Measurements from ENCODE around the gene COL9A3.

Gene COL9A3
- 0 to 0.62 (median 0.28) reads per million in 4 experiments for total RNA-seq

DNA sequence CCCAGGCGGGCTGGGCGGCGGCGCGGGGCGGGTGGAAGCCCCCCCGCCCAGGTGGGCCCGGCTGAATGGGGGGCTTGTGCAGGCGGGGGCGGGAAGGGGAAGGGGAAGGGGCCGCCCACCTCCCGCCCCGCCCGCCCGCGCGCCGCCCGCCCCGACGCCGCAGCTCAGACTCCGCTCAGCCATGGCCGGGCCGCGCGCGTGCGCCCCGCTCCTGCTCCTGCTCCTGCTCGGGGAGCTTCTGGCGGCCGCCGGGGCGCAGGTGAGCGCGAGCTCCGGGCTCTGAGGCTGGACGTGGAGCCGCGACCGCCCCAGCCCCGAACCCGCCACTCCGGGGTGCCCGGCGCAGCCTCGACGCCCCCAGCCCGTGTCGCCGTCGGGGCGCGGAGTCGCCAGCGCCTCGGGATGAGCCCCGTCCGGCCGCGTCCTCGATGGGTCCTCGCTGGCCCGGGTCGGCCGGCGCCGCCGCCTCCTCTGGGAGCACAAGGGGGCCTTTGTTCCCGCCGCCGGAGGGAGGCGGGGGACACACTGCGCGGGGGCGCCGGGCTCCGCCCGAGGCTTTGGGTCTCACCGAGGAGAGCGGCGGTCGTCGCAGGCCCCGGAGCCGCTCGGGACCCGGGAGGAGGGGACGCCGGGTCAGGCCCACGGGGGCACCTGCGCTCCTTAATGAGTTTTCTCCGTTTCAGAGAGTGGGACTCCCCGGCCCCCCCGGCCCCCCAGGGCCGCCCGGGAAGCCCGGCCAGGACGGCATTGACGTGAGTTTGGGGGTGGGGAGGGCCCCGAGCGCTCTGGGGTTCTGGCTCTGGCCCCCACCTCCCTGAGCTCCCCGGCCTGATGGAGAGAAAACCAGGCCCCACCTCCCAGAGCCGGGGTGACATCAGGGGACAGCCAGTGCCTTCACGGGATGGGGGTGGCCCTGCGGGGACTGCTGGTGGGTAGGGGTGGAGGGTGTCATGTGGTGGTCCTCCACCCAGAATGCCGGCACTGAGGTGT, at the start of gene COL9A3:
Gene COL9A3 (plus strand): TSS at position 167 of the 990 bp plus-strand sequence. CDS start 15 bp downstream, at position 182.
- no peak for DNase-seq

DNA sequence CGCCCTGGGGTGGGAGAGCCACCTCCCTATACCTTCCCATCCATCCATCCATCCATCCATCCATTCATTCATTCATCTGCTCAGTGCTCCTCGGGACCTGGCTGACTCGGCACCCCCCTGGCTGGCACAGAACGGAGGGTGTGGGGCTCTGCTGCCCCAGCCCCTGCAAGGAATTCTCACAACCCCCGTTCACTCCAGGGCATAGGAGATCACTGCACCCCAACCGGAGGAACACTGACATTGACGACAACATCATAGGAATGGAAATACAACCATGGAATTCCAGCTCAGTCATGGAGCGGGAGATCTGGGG, 48.7 kb upstream of the COL9A3 start:
- DNase-seq, result no peak

DNA sequence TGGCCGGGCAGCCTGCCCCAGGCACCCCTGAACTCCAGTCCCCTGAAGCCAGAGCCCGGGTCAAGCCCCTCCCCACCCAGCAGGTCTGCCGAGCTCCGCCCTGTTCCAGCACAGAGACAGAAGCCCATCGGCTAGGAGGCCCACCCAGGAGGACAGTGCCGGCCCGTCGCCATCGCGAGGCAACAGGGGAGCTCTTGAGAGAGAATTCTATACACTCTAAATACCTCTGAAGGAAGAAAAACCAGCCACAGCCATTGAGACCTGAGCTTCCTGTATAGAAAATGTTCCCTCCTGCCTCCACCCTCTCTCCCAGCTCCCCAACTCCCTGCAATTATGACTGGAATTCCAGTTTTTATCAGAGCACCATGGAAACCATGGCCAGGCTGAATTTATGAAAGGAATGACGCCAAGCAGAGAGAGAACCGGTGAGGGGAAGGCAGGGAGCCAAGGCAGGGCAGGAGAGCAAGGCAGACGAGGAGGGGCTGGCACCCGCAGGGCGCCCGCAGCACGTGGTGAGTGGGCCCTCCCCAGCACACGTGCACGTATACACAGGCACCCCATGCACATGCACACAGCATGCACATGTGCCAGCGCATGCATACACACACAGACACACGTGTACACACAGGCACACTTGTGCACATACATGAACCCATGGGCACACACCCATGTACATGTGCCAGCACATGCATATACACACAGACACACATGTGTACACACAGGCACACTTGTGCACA, 48.1 kb upstream of the COL9A3 start:
- no peak for DNase-seq

DNA sequence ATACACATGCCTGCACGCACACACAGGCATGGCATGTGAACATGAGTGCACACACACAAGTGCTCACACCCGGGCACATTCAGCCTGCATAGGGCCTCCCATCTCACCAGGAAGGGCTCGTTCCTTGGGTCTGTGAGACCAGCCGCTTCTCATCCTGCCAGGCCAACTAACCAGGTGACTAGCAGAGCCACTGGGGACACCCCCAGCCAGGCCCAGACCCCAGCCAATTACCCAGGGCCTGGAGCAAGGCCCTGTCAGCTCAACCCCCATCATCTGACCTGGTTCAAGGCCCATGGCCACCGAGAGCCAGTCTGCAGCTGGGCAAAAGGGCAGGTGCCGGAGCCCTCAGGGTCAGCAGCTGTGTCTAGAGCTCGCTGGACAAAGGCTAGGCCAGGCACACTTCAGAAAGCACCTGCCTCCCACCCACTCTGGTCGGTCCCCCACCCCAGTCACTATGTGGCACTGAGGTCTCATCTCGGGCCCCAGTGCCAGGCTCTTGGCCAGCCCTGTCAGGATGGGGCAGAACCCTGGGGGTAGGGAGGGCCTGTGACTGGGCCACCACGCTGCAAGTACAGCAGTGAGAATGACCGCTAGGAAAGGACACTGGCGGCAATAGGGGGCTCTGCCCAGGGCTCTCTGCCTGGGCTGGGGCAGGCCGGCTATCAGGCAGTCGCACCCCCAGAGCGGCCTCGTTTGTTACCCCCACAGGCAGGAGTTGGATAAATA, 47.3 kb upstream of the COL9A3 start:
- no peak for DNase-seq

DNA sequence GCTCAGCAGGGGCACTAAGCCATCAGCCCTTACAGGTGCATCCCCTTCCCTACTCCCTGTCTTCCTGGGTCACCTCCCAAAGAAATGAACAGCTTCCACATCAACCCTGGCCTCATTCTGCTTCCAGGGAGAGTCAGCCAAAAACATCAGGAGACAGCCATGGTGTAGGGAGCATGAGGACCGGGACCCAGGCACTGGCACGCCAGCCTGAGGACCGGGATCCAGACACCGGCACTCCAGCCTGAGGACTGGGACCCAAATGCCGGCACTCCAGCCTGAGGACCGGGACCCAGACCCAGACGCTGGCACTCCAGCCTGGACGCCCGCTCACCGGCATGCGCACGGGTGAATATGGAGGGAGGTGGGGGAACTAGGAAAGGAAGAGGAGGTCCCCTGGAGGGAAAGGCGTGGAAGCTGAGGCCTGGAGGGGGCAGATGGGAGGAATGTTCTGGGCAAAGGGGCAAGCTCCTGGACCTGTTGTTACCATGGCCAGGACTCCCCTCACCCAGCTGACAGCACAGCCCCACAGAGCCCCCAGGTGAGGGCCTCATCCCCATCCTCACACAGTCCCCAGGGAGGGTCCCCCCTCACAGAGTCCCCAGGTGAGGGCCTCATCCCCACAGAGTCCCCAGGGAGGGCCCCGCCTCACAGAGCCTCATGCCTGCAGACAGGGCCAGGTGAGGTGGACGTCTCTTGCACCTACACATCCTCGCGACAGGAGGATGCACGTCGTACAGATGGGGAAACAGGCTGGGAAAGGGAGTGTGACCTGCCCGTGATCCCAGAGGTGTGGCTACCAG, 46.5 kb upstream of the COL9A3 start:
- DNase-seq, result no peak

DNA sequence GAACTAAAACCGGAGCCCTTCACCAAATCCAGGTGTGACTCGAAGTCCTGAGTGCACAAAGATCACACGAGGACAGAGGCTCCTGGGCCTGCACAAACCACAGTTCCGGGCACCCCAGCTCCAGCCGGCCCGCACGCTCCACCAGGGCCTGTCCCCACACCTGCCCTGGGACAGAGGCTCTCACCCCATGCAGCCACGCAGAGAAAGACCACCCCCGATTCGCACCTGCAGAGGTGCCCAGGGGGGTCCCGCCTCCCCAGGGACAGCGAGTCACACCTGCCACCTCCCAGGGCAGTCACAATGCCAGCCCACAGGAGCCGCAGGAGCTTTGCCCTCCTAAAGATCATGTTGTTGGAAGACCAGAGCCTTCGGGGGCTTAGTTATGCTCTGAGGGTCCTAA, 45.9 kb upstream of the COL9A3 start:
- no peak for DNase-seq

DNA sequence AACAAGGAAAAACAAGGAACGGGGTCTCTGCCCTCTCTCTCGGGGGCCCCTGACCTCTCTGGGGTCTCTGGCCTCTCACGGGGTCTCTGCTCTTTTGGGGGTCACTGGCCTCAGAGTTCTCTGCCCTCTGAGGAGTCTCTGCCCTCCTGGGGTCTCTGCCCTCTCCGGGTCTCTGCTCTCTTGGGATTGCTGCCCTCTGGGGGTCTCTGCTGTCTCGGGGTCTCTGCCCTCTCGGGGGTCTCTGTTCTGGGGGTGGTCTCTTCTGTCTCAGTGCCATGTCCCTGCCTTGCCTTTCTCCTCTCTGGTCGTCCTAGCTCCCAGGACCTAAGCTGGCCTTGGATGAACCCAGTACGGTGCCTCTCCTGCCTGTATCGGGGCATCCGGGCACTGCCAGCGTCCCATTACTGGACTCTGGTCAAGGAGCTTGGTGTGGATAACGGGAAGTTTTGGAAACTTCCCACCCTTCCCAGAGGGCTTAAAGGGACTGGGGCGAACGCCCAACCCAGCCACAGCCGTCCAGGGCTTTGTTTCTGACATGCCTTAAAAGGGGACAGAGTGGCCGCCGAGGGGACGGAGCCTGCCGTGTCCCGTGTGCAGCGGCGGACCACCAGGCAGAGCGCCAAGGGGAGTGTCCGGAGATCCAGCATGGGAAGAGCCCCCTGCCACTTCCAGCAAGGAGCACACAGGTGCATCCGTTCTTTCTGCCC, 45.3 kb upstream of the COL9A3 start:
- DNase-seq, result no peak

DNA sequence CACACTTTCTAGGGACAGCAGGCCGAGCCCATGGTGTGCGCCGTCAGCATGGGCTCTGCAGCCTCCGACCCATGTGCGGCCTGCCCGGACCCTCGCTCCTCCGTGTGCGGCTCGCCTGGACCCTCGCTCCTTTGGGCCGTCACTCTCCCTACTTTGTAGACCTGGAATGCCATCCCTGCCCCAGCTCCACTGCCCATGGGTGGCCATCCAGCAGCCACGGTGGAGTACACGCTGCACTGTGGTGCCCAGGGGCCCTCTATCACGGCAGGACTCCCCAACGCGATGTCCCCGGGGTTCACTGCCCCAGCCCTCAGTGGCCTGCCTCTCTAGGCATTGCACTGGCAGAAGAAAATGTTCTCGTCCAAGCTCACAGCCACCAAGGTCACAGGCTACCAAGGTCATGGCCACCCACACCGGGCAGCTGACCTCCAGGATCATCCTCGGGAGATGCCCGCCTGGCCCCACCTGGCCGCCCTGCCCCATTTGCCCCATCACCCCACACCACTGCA, 44.7 kb upstream of the COL9A3 start:
- DNase-seq, result no peak

DNA sequence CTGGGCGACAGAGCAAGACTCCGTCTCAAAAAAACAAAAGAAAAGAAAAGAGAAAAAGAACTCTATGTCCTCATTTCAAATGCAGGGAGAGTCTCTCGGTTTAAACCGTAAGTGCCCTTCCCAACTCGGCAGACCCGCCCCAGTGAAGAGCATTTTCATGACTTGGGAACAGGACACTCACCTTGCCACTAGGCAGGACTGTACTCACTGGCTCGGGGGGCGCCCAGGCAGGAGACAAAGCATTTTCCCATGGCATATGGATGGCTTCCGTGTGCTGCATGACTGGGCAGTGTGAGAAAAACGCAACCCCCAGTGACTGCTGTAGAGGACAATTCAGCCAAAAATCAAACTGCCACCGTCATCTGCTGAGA, 44.2 kb upstream of the COL9A3 start:
- no peak for DNase-seq

DNA sequence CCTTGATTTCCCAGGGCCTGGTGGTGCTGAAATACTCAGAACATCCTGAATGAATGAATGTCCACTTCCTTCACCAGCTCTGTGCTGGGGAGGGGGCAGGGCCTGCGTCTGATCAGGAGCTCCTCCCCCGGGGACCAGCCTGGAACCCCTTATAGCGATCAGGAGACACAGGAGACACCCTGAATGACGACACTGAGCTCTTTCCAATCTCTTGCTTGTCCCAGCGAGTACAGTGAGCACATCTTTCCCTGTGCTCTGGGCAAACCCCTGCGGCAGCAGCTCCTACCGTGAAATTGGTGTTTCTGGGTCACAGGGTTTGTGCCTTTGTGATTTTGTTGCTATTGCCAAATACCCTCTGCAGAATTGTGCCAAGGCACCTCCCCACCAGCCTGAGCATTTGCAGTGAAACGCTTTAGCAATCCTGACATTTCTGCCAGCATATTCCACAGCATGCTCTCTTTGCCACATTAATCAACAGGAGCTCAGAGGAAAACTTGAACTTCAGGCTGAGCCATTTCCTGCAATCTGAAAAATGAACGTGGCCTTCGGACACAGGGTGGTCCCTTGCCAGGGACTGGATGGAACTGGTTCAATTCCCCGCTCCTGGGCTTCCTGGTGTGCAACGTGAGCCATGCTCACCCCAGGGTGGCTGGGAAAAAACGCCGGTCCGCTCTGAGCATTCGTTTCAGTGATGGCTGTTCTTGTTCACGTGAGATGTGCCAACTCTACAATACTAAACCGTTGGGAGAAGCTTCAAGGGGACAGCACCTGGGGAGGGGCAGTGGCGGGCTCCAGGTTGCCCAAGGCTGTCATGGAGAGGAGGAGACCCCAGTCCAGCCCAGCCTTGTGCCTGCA, 43.6 kb upstream of the COL9A3 start:
- DNase-seq, result no peak

DNA sequence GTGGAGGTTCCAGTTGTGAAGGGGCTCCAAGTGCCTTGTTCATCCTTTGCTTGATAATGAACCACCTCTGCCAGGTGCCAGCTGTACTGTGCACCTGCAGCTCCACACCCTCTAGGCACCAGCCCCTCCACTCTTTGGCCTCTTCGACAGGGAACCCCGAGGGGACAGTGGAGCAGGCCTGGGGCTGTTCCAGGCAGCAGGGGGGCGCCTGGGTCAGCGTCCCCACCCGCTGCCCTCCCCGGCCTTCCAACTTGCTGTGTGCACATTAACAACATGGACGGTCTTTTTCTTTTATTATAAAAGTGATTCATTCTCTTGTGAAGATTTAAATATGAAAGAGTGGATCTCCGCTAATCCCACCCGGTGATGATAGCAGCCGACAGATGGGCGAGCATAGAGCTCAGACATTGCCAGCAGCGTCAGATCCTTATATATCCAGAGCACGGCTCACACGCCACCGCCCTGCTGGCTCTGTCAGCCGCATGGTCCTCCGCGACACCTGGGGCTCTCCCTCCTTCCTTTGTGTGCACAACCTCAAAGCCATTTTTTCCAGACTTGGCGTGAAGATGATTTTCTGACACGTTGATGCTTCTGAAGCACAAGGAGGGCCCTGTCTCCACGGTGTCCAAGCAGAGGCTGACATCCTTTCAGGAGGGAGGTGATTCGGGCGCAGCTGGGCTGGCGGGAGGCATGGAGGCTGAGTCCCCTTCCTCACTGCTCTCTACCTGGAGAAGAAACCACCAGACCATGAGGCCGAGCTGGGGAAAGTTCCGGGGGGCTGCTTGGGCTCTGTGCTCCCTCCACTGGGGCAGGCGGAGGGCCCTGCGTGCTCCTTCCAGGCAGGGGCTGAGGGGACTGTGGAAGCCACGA, 42.8 kb upstream of the COL9A3 start:
- DNase-seq, result no peak

DNA sequence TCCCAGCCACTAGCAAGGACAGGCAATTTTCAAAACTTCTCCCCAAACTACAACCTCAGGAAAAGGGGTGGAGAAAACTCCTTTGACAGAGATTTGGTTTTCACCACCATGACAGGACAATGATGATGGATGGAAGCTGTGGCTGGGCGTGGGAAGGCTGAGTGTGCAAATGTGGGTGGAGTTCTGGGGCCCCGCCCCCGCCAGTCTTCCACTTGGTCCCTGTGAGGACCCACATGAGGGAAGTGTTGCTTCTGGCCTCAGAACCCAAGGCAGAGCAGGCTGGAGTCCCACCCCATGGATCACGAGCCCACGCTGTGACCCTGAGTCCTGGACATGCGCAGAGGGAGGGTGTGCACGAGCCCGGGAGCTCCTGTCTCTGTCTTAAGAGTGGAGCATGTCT, 42.1 kb upstream of the COL9A3 start:
- DNase-seq, result no peak

DNA sequence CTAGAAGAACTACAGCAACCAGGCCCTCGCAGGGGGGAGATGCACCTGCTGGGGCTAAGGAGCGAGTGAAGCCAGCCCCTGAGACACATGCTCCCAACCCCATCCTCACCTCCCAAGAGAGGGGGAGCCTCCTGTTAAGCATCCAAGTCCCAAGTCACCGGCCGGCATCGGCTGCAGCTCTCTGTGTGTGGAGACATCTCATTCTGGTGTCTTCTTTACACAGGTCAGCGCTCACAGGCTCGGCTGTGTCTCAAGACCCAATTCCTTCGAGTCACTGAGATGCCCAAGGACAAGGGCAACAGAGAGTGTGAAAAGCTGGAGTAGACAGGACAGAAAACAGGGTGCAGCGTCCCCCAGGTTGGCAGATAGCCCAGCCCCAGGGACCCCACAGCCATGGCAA, 41.6 kb upstream of the COL9A3 start:
- no peak for DNase-seq

DNA sequence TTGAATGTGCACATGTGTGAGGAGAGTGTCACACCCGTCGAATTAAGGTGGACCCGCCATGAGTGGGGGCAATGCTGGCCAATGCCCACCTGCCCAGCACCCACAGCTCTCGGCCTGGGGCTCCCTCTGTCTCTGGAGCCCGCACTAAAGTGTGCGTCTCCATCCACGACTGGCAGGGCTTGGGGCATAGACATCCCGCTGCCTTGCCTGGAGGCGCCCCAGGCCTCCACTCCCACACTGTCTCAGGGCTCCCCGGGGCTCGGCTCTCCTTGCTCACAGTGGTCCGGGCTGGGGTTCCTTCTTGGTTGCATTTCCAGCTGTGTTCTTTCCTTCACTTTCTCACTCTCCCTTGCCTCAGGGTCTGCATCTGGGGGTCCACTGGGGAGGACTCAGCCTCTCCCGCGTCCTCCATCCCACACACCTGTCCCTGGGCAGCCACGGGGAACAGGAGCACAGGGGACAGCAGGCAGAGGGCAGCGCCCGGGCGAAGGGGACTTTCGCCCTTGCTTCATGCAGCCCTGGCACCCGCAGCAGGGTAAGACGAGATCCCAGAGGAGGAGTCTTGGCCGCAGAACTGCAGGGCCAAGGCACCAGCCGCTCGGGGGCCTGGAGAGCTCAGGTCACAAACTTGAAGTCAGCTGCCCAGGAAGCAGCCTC, 40.7 kb upstream of the COL9A3 start:
- no peak for DNase-seq

DNA sequence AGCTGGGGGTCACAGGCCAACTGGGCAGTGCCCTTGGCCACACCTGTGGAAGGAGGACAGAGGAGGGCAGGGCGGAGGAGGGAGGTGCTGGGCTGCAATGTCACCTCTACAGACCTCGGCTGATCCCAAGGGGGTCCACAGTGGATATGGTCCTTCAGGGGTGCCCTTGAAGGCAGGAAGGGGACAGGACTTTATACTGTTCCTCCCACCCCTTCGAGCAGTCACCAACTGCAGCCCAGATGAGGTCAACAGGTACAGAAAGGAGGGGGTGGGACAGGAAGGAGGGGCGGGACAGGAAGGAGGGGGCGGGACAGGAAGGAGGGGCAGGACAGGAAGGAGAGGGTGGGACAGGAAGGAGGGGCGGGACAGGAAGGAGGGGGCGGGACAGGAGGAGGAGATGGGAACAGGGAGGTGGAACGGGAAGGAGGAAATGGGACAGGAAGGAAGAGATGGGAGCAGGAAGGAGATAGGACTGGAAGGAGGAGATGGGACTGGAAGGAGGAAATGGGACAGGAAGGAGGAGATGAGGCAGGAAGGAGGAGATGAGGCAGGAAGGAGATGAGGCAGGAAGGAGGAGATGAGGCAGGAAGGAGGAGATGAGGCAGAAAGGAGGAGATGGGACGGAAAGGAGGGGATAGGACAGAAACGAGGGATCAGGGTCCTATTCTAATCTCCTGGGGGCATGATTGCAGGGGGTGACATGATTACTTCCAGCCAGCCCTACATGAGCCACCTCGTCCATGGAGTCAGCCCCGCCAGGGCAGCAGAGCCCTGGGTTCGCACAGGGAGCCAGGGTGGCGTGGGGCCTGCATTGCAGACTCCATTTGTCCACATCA, 39.9 kb upstream of the COL9A3 start:
- peak; percentile 26 for DNase-seq

DNA sequence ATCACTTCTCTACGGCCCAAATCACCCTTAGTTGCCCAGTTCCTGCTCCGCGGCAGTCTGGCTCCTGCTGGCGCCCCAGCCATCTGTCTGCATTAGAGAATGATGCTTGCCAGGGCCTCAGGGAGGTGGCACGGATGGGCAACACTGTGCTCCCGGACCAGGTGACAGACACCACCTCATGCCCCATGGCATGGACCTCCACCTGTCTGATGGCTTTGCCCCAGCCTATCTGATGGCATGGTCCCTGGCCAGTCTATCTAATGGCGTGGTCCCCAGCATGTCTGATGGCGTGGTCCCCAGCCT, 39.4 kb upstream of the COL9A3 start:
- DNase-seq, result no peak

DNA sequence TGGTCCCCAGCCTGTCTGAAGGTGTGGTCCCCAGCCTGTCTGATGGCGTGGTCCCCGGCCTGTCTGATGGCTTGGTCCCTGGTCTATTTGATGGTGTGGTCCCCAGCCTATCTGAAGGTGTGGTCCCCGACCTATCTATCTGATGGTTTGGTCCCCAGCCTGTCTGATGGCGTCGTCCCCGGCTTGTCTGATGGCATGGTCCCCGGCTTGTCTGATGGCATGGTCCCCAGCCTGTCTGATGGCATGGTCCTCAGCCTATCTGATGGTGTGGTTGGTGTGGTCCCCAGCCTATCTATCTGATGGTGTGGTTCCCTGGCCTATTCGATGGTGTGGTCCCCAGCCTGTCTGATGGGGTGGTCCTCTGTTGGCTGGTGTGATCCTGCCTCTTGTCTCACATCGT, 38.8 kb upstream of the COL9A3 start:
- no peak for DNase-seq
